GM12801 (cell line): ENCODE measurements around the gene PAK1.

Experiments
- TF ChIP-seq, protein P1 (sequence below): IDR thresholded peaks from one replicate; pipeline ENCODE4 v1.5.1; 2011; ENCODE audit warnings: control low read depth; ENCODE audit not compliant: insufficient read length; ENCODE audit errors: extremely low read depth

Gene PAK1

DNA sequence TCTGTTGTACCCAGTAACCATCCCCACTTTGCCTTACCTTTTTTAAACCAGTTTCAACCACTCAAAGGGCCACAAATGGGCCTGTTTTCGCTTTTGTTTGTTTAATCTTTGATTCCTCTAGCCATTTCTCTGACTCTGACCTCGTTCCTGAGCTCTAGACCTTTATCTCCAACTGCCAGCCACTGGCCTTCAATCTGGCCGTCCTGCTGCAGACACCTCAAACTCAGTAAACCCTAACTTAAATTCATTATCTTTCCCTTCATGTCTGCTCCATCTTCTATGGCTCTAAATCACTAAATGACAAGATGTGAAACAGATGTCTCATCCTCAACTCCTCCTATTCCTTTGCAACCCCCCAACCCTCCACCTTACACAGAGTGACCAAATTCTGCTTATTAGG, 171.1 kb downstream of the PAK1 start:
- TF ChIP-seq, protein P1, sequence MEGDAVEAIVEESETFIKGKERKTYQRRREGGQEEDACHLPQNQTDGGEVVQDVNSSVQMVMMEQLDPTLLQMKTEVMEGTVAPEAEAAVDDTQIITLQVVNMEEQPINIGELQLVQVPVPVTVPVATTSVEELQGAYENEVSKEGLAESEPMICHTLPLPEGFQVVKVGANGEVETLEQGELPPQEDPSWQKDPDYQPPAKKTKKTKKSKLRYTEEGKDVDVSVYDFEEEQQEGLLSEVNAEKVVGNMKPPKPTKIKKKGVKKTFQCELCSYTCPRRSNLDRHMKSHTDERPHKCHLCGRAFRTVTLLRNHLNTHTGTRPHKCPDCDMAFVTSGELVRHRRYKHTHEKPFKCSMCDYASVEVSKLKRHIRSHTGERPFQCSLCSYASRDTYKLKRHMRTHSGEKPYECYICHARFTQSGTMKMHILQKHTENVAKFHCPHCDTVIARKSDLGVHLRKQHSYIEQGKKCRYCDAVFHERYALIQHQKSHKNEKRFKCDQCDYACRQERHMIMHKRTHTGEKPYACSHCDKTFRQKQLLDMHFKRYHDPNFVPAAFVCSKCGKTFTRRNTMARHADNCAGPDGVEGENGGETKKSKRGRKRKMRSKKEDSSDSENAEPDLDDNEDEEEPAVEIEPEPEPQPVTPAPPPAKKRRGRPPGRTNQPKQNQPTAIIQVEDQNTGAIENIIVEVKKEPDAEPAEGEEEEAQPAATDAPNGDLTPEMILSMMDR: no peak

DNA sequence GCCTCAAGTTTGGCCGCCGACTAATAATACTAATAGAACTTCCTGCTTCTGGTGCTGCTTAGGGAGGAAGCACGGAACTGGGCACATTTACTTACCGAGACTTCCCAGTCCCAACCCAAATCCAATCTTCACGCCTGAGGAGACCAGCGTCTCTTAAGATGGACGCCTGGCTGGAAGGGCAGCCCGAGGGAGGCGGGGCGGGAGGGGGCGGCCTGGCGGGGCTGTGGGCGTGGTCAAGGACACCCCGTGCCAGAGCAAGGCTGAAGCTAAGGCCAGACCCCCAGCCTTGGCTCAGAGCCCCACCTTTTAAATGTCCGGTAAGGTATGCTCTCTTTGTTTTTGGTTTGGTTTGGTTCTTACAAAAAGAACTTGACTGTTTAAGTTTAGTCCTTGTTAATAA, 172.4 kb downstream of the PAK1 start, which contains the start of gene GDPD4:
GDPD4 (minus strand) TSS at position 177 of the 400 bp plus-strand sequence. CDS start 16,549 bp downstream, outside the sequence.
- TF ChIP-seq, protein P1: no peak

DNA sequence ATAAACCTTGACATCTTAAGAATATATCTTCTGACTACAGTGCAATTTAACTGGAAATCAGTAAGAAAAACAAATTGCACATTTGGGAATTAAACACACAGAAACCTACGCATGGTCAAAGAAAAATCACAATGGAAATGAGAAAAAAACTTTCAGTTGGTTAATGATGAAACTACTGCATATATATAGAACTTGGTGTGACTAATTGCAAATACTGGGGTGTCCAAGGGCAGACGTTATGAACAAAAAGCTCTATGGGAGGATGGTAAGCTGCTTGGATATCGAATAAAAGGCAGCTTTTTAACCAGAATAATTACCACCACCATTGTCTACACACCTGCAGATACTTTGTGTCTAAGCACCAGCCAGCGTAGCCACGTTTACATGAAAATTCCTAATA, 173.2 kb downstream of the PAK1 start:
- TF ChIP-seq, protein P1: no peak

DNA sequence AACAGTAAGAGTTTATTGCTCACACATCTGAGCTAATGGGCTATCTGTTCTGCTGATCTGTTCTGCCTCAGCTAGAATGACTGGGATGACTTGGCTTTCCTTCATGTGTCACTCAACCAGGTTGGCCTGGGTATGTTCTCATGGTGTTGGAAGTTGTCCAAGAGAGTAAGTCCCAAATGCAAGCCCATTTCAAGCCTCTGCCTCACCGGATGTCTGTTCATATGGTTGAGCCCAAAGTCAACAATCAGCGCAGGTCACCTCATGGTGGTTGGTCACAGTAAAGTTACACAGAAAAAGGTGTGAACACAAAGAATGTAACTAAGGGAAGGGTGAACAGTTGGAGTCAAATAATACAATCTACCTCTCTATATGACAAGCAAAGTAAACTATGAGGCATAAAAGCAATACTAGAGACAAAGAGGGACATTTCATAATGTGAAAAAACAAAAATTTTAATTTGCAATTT, 174.3 kb downstream of the PAK1 start:
- TF ChIP-seq, protein P1: no peak

DNA sequence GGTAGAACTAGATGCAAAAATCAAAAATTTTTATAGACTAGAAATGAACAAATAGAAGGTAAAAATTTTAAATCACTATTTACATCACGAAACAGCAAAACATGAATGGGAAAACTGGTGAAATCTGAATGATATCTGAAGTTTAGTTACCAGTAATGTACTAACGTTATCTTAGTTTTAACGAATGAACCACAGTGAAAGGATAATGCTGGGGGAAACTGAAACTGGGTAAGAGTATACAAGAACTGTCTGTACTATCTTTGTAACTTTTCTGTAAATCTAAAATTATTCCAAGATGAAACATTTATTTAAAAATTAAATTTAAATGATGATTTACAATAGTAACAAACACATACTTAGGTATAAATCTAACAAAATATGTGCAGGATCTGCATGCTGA, 179.9 kb downstream of the PAK1 start:
- TF ChIP-seq, protein P1: no peak

DNA sequence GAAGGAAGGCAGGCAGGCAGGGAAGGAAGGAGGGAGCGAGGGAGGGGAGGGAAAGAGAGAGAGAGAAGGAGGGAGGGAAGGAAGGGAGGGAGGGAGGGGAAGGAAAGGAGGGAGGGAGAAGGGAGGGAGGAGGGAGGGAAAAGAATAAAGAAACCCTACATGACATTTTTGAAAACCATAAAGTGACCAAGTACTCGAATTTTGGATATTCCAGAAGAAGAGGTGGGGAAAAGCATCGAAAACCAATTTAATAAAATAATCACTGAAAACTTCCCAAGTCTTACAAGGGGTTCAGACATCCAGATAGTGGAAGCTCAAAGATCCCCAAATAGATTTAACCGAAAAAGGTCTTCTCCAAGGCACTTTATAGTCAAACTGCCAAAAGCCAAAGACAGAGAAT, 184.2 kb downstream of the PAK1 start:
- TF ChIP-seq, protein P1: no peak

DNA sequence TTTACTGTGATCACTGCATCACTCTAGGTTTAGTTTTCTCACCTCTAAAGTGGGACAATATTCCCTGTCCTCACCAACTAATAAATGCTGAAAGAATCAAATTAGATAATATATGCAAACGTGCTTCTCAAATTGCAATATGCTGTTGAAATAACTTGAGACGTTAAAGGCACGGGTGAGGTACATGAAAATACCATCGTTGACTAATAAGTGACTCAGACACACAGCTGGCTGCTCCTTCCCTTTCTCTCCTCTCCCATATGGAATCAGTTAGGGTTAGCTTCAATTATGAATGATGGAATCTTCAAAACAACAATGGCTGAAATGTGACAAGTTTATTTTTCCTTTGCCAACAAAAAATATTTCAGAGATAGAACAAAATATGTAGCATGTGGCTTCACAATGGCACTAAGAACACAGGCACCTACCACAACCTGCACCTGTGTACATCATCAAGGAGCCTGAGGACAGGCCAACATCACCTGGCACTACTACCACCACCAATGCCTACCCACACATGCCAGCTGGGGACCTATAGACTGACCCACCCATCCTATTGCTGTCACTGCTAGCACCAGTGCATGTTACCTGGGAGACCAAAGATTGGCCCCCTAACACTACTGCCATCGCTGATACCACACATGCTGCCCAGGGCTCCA, 186.2 kb downstream of the PAK1 start:
- TF ChIP-seq, protein P1: no peak
